Hematopoietic multipotent progenitor cell treated with erythropoietin and hydrocortisone succinate and interleukin-3 and kit ligand, for 4 days (in vitro differentiated cells): Measurements from ENCODE around the gene ATL1.
A peak's percentile ranks its signal among the peaks of the same experiment; 100 is the strongest.

Experiments
- DNase-seq: peaks from one replicate; pipeline ENCODE4 v3.0.0-alpha.2; 2015

Gene ATL1

DNA sequence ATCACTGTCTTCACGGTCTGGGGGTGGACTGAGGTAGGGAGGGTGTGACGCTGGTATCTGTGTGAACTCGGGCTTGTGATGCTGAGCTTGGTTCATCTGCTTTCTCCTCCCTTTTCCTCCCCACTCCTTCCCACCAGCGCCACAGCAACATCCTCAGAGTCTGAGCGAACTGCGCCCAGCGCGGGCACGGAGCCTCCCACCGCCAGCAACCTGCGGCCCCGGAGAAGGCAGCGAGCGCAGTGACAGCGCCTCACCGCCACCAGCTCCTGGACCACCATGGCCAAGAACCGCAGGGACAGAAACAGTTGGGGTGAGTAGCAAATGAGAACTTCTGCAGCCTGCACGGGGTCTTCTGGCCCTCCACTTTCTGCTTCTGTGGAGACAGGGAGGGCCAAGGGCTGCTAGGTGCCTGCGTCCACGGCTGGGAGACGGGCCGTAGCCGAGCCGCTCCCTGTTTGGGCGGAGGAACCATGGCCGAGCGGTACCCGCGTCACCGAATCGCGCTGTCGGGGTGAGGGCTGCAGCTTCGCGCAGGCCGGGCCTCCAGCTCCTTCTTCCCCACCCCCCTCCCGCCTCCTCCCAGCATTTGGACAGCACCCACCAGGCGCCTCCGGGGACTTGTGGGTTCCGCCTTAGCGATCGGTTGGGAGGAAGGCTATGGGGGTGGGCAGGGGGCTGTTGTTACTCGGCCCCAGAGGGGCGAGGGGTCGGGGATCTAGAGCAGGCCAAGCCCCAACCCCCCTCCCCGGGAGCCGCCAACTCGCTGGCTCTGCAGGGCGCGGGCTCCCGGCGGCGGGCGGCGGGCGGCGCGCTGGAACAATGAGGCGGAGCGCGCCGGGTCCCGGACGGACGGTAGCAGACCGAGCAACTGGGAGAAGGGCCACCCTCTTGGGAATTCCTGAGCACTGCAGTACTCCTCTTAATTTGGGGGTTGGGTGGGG is at the start of gene ATL1:
Gene ATL1 (plus strand): TSS at position 156 of the 941 bp plus-strand sequence. CDS start 121 bp downstream, at position 277.
- DNase-seq: peak; percentile 89

DNA sequence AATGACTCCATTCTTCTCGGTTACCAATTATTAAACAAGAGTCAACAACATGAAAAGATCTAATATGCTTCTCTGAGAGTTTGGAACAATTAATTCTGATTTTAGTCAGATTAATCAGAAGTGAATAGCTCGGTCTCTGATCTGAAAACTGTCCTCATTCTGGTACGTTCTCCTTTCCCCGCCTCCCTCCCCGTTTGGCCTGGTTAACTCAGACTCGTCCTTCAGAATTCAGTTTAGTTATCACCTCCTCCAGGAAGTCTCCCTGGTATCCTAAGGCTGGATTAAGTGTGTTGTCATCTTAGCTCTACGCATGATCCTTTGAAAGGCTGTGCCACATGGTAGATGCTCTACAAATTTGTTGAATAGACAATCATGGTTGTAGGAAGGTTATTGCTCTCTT is 49.8 kb upstream of the ATL1 start:
- DNase-seq: no peak

- no peak for DNase-seq
These were observed 47.5 kb upstream of the ATL1 start for GRCh38 chr14:50512463-50512862.

DNA sequence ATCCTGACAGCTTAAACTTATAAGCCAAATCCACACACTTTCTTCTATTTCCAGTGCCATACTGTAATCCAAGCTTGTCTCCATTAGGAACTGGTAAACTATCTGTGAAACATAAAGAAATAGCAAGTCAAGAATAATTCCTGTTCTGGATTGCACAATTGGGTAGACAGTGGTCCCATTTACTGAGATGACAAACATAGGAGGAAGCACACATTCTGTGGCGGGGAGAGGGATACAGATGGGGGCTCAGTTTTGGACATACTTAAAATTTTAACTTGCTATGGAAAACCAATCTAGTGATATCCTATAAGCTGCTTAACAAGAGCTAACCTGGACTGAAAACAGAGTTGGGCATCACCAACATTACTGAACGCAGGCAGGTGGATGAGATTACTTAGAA is 43.9 kb upstream of the ATL1 start:
- no peak for DNase-seq

DNA sequence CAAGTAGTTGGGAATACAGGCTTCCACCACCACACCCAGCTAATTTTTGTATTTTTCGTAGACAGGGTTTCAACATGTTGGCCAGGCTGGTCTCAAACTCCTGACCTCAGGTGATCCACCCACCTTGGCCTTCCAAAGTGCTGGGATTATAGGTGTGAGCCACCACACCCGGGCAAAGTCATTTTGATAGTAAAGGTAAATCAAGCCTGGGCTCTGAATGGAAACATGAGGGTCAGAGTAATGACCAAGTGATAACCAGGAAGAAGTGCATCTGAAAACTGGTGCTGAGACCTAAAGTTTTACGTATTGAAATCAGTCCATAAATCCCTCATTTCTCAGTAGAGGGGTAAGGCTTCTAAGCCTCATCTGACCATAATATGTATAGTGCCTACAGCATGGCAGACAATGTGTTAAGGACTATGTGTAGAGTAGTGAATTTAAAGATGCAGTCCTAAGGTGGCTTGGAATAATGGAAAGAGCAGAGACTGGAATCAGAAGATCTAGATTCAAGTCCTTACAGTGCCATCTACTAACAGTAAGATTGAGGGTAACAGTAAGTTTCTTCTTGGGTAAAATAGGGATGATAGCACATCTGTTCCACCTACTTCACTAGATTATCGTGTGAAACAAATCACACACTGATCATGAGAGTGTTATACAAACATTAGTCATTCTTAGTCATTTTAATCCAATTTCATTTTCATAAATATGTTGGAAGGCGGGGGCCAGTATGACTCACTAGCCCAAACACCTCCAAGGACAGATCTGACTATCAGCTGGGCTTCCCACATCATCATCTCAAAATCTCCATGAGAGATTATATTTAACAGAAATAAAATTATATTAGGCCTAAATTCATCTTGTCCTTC is 38.8 kb upstream of the ATL1 start:
- no peak for DNase-seq

- no peak for DNase-seq
These were observed 38.0 kb upstream of the ATL1 start for GRCh38 chr14:50521912-50522341.

DNA sequence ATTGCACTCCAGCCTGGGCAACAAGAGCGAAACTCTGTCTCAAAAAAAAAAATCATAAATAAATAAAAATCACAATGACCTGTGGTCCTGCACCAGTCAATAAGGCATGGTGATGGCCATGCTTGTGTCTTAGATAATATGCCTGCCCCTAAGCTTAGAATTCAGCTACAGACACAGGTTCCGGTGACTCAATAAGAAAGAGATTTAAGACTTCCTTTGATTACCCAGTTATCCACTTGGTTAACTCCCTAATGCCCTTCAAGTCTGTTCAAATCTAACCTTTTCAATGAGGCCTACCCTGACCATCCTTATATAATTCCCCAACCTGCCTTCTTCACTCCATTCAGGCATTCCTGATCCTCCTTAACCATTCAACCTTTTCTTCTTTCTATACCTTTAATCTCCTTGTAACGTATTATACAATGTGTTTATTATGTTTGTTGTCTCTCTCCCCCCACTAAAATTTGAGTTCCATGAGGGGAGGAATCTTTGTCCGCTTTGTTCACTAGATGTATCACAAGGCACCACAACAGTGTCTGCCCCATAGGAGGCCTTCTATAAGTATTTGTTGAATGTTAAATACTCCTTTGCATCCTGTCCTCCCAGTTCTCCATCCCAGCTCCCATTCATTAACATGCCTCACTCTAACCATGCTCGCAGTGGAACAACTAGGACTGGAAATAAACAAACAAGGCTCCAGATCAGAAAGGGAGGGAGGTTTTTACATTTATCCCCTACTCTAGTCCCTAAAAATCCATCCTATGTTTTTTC is 36.5 kb upstream of the ATL1 start:
- no peak for DNase-seq

- no peak for DNase-seq
These were observed 35.9 kb upstream of the ATL1 start for GRCh38 chr14:50524060-50524459.

- DNase-seq: peak; percentile 64
These were observed 35.0 kb upstream of the ATL1 start for GRCh38 chr14:50524731-50525515.

GRCh38 chr14:50528000-50528399 is 31.9 kb upstream of the ATL1 start:
- no peak for DNase-seq

DNA sequence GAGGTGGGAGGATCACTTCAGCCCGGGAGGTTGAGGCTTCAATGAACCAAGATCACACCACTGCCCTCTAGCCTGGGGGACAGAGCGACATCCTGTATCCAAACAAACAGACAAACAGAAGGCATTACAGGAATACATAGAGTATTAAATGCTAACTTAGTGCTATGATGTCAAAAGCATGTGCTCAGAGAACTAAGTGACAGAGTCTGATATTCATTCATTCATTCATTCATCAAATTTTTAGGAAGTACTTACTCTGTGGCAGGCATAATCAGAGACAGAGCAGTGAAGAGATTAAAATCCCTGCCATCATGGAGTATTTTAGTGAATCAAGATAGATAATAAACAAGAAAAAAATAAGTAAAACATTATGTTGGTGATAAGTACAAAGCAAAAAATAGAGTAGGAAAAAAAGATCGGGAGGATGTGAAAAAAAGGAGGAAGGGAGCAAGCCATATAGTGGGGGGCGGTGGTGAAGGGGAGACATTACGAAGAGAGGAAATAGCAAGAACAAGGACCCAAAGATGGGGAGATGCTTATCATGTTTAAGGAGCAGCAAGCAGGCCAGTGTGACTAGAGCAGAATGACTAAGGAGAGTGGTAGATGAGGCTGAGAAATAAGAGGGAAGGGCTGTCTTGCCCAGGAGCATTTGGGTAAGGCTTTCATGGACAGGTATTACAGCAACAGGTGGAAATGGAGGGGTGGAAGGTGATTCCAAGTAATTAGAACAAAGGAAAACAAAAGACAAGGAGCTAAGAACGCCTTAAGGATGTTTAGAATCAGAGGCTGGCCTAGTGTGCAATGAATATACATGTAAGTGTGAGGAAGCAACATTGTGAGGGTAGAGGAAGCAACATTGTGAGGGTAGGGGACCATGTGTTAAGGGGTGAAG is 30.4 kb upstream of the ATL1 start:
- DNase-seq: peak; percentile 62

DNA sequence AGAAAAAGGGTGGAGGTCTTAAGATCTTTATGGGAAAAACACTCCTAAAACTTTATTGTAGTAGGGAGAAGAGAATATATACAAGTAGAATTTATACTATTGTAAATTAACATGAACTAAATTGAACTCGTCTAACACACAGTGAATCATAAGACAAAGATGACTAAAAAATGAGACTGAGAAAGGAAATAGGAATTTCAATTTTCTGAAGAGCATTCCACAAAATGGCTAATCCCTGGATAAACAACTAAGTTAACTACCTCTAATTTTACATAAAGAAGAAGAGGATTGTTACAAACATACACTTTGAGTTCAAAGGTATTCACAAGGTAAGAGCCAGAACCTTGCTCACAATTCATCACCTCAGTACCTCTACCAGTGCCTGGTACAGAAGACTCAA is 29.6 kb upstream of the ATL1 start:
- DNase-seq: no peak

GRCh38 chr14:50530794-50531365 is 29.1 kb upstream of the ATL1 start:
- no peak for DNase-seq

DNA sequence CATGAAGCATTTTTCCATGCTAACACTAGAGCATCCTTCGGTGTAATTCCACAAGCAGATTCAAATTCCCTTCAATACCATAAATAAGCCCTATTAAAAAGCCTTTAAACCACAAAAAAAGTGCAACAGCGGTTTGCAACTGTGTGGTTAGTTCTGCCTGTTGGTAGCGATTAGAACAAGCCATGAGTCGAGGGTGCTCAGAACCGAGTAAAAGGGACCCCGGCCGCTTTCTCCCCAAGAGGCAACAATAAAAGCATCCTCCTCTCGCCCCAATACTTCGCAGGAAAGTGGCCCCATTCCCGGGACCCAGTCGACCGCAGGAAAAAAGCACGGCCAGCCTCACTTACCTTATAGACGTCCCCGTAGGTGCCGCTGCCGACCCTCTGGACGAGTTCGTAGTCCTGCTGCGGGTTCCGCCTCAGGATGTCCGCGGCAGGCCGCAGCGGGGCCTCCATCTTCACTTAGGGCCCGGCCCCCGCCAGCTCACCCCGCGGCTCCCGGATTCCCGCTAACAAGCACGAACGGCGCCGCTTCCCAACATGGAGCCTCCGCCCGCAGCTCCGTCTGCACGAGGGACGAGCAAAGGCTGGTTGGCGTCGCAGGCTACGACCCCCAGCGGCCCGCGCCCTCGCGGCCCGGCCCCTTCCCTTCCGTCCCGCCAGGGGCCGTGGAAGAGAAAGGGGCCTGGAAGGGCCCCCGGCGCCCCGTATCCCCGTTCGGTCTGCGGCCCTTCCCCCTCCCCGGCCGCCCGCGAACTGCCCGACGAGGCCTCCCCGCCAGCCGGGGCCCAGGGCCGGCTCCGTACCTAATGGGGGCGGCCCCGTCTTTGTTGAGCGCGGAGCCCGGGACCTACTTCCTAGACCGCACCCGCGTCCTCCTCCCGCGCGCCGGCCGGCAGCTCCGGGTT is 28.1 kb upstream of the ATL1 start:
- DNase-seq: peak; percentile 83

GRCh38 chr14:50532502-50533240 is 27.3 kb upstream of the ATL1 start, which contains the start of gene MAP4K5:
Gene MAP4K5, minus strand, starts transcription at chr14:50532569. Its CDS starts 520 bp downstream, at chr14:50532049.
- DNase-seq: peak; percentile 97

DNA sequence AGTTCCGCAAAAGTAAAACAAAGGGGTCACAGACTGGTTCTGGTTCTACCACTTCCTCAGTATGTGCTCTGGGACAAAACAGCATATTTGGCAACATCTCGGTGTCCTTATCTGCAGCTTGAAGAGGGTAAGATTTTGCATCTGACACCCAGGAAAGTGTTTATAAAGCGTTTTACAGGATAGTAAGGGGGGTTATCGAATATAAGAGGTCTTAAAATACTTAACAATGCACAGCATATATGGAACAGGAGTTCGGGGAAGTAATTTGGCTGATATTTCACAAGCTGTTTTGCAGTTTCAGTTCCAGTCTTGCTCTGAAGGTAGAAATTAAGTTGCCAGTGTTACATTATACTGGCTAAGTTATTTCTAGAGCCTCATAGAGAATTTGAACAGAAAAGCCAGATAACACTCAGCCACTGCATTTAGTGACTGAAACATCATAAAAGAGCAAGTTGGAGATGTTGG is 26.7 kb upstream of the ATL1 start:
- DNase-seq: peak; percentile 82

DNA sequence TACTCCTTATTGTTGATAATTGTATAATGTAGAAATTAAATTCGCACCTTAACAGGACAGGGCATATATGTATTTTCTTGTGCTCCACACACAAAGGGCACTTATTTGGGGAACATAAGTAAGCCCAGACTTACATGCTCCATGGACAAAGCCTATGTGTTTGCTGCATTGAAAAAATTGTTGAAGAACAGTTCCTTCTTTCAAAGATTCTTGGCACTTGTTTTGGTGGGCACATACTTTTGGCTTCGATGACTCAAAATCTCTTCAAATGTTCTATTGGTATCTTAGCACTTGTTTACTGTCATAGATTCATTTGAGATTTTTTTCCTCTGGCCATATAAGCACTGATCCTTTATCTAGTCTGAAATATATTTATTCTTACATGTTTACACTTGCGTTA is 26.1 kb upstream of the ATL1 start:
- DNase-seq: peak; percentile 29

GRCh38 chr14:50534416-50534815 is 25.5 kb upstream of the ATL1 start:
- no peak for DNase-seq
